Measurements from ENCODE around the gene USP14.

DNA sequence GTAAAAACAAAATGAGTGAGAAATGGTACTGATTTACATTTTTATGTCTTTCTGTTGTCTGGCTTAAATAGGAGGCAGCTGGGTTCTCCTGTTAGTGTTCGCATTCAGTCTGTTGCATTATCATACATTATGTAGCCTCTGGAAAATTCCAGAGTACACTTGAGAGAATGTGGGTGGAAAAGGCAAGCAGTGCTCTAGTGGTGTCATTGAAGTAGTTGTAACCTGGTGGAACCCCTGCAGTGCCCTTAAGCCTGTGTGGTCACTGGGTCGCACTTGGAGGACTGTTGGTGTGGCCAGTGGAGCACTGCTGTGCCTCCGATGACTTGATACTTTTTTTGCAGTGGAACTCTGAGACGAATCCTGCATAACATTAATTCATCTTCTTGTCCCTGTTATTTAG is 52.4 kb downstream of the USP14 start:
- TF ChIP-seq, protein P1, sequence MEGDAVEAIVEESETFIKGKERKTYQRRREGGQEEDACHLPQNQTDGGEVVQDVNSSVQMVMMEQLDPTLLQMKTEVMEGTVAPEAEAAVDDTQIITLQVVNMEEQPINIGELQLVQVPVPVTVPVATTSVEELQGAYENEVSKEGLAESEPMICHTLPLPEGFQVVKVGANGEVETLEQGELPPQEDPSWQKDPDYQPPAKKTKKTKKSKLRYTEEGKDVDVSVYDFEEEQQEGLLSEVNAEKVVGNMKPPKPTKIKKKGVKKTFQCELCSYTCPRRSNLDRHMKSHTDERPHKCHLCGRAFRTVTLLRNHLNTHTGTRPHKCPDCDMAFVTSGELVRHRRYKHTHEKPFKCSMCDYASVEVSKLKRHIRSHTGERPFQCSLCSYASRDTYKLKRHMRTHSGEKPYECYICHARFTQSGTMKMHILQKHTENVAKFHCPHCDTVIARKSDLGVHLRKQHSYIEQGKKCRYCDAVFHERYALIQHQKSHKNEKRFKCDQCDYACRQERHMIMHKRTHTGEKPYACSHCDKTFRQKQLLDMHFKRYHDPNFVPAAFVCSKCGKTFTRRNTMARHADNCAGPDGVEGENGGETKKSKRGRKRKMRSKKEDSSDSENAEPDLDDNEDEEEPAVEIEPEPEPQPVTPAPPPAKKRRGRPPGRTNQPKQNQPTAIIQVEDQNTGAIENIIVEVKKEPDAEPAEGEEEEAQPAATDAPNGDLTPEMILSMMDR (IDR thresholded peaks at IDR 0.05; ENCODE audit: borderline replicate concordance, extremely low read depth, low read length, poor library complexity, severe bottlenecking) = no peak
- no peak for TF ChIP-seq EZH2 (IDR thresholded peaks at IDR 0.05; ENCODE audit: borderline replicate concordance, low read depth, low read length, severe bottlenecking)

Measured in DND-41 (cell line).